ENCODE measurements around the gene LMBRD2. TPM values are rescaled to one million over a fixed set of nuclear protein-coding genes. Genes with fewer than 3 reads are reported as not detected.

The LMBRD2 gene
- total and polyA plus RNA-seq, 2 of the 8 experiments (the other 6 are each of a cell fraction or from before 2014, with no cell fraction given): 1.1 to 4.1 TPM

GRCh38 chr5:36198281-36198680 lies 46.6 kb upstream of the LMBRD2 start:
- H3K9ac ChIP-seq (replicated peaks in 1 of 4; ENCODE audit: extremely low read depth in 1 of 4, low read depth in 3 of 4, low read length in 3 of 4): no peak overlapping the region
- H3K27me3 ChIP-seq (replicated peaks in 1 of 4; ENCODE audit: control insufficient read depth in 3 of 4, extremely low read depth in 1 of 4, insufficient read depth in 3 of 4, low read length in 3 of 4): no peaks in the 10 kb centered on the region
- H3K79me2 ChIP-seq (ENCODE audit: control insufficient read depth in 1 of 2, insufficient read depth in 2 of 2, low read length in 2 of 2): no peaks in the 10 kb centered on the region
- no peak overlapping the region for H3K4ac ChIP-seq (replicated peaks; ENCODE audit: insufficient read length, low read depth, low read length)
- no peaks in the 10 kb centered on the region for H3K79me1 ChIP-seq (ENCODE audit: low read depth, low read length)
- no peak overlapping the region for H3K4me2 ChIP-seq (ENCODE audit: insufficient read depth in 1 of 2, low read depth in 2 of 2, low read length in 2 of 2)
- ChIA-PET POLR2A (ENCODE audit: partially characterized antibody) (no interaction called here), CTCF (ENCODE audit: partially characterized antibody) (interaction anchor here (2.3 kb wide), 1 partner anchor 119 kb away, joined by 5 read pairs; no protein-coding TSS in a partner anchor)
- H3K23ac ChIP-seq (ENCODE audit: insufficient read length): no peak overlapping the region
- H4K8ac ChIP-seq (ENCODE audit: extremely low read depth, insufficient read depth, low read length): no peak overlapping the region
- H2BK5ac ChIP-seq (ENCODE audit: low read depth, low read length): no peak overlapping the region
- H2AFZ ChIP-seq (ENCODE audit: low read length): no peak overlapping the region
- no peaks in the 10 kb centered on the region for H3K4me1 ChIP-seq (replicated peaks in 1 of 4; ENCODE audit: control insufficient read depth in 3 of 4, insufficient read depth in 4 of 4, low read length in 3 of 4)
- H2BK12ac ChIP-seq (ENCODE audit: low read depth, low read length): no peak overlapping the region
- peaks cover 0 to 21% (median 1%) of the 10 kb centered on the region in 4 experiments; a peak in 2 of 8 replicates for H3K36me3 ChIP-seq (ENCODE audit: control insufficient read depth in 2 of 4, insufficient read depth in 4 of 4, low read length in 3 of 4)
- H3K23me2 ChIP-seq (ENCODE audit: low read depth, low read length): no peaks in the 10 kb centered on the region
- FAIRE-seq (no peak), DNase-seq (ENCODE audit: low read depth in 1 of 2, low spot score in 2 of 2) (no peak)
- no peak overlapping the region for H3K18ac ChIP-seq (ENCODE audit: extremely low read depth, low read length)
- no peak overlapping the region for H4K91ac ChIP-seq (replicated peaks; ENCODE audit: insufficient read length, low read length)
- H3K56ac ChIP-seq (replicated peaks; ENCODE audit: insufficient read length, low read depth, low read length): no peak overlapping the region
- H3K4me3 ChIP-seq (ENCODE audit: extremely low read depth in 1 of 4, insufficient read depth in 2 of 4, low read depth in 3 of 4, low read length in 4 of 4): no peak overlapping the region
- TF ChIP-seq RFX5 (IDR thresholded peaks at IDR 0.05; ENCODE audit: borderline replicate concordance, low read depth, low read length): no peak
- no peak for TF ChIP-seq KDM1A (IDR thresholded peaks at IDR 0.05; ENCODE audit: borderline replicate concordance, low read length)
- TF ChIP-seq POU5F1 (IDR thresholded peaks at IDR 0.05; ENCODE audit: low read depth, low read length): no peak
- TF ChIP-seq CHD1 (IDR thresholded peaks at IDR 0.05; ENCODE audit: low read depth, low read length): no peak
- no peak for TF ChIP-seq NRF1 (IDR thresholded peaks at IDR 0.05; ENCODE audit: low read depth, low read length)
- H2BK120ac ChIP-seq (replicated peaks; ENCODE audit: low read depth, low read length): no peak overlapping the region
- no peak overlapping the region for H2AK5ac ChIP-seq (ENCODE audit: low read depth, low read length)
- H2BK15ac ChIP-seq (ENCODE audit: low read length): no peak overlapping the region
- no peaks in the 10 kb centered on the region for H4K20me1 ChIP-seq (replicated peaks in 1 of 2; ENCODE audit: control insufficient read depth in 1 of 2, insufficient read depth in 2 of 2, low read length in 2 of 2)
- no peak overlapping the region for H2BK20ac ChIP-seq (ENCODE audit: low read length)
- H4K5ac ChIP-seq (ENCODE audit: insufficient read length, low read depth, low read length): no peak overlapping the region
- no peaks in the 10 kb centered on the region for H3K9me3 ChIP-seq (ENCODE audit: insufficient read depth in 2 of 2, low read depth in 1 of 2, low read length in 1 of 2)
- no peak overlapping the region for H3K14ac ChIP-seq (ENCODE audit: insufficient read length)
- H3K27ac ChIP-seq (ENCODE audit: low read depth, low read length): no peak overlapping the region

Data from H1 (cell line).